A673 (cell line): Measurements from ENCODE around the gene TM4SF5. TPM values are rescaled to one million over a fixed set of nuclear protein-coding genes. Genes with fewer than 3 reads are reported as not detected.

Source experiments
- total RNA-seq: library from RNA; stranded (reverse); gene quantifications from 2 replicates; pipeline ENCODE4 v1.2.3, GENCODE V29; 2021

TM4SF5 gene
- total RNA-seq, 1 experiment from 2014 or later, result not detected

Other genes with a start within 250 kb of the TM4SF5 start
- gene MYBBP1A, start 216.5 kb upstream of the TM4SF5 start, total RNA-seq, result 163 and 177 TPM in 2 replicates
- not detected in 2 replicates for gene GGT6, start 211.3 kb upstream of the TM4SF5 start, total RNA-seq
- not detected in 2 replicates for gene SMTNL2, start 187.4 kb upstream of the TM4SF5 start, total RNA-seq
- 0.13 TPM in 1 of 2 replicates, not detected in the other for gene ALOX15, start 130.2 kb upstream of the TM4SF5 start, total RNA-seq
- 142 and 161 TPM in 2 replicates for gene PELP1, start 67.7 kb upstream of the TM4SF5 start, total RNA-seq
- gene ARRB2, start 61.3 kb upstream of the TM4SF5 start, total RNA-seq, result 82.2 and 100 TPM in 2 replicates
- 13.7 and 22.5 TPM in 2 replicates for gene MED11, start 40.5 kb upstream of the TM4SF5 start, total RNA-seq
- 0.17 and 0.37 TPM in 2 replicates for gene ZMYND15, start 32.1 kb upstream of the TM4SF5 start, total RNA-seq
- gene CXCL16, start 32.0 kb upstream of the TM4SF5 start, total RNA-seq, result 4.0 and 6.0 TPM in 2 replicates
- 28.6 and 39.7 TPM in 2 replicates for gene VMO1, start 14.5 kb downstream of the TM4SF5 start, total RNA-seq
- gene GLTPD2, start 17.1 kb downstream of the TM4SF5 start, total RNA-seq, result not detected in 2 replicates
- 332 and 371 TPM in 2 replicates for gene PSMB6, start 24.3 kb downstream of the TM4SF5 start, total RNA-seq
- gene PLD2, start 35.3 kb downstream of the TM4SF5 start, total RNA-seq, result 20.1 and 31.7 TPM in 2 replicates
- 67.7 and 72.1 TPM in 2 replicates for gene MINK1, start 61.5 kb downstream of the TM4SF5 start, total RNA-seq
- 2.7 and 4.8 TPM in 2 replicates for gene C17orf107, start 127.7 kb downstream of the TM4SF5 start, total RNA-seq
- 0.21 and 0.79 TPM in 2 replicates for gene CHRNE, start 131.2 kb downstream of the TM4SF5 start, total RNA-seq
- not detected in 2 replicates for gene GP1BA, start 160.4 kb downstream of the TM4SF5 start, total RNA-seq
- gene SLC25A11, start 168.2 kb downstream of the TM4SF5 start, total RNA-seq, result 113 and 129 TPM in 2 replicates
- gene RNF167, start 168.4 kb downstream of the TM4SF5 start, total RNA-seq, result 77.3 and 78.8 TPM in 2 replicates
- 1,021 and 1,026 TPM in 2 replicates for gene PFN1, start 176.6 kb downstream of the TM4SF5 start, total RNA-seq
- gene ENO3, start 179.2 kb downstream of the TM4SF5 start, total RNA-seq, result 12.3 and 16.6 TPM in 2 replicates
- 74.8 and 88.9 TPM in 2 replicates for gene SPAG7, start 195.9 kb downstream of the TM4SF5 start, total RNA-seq
- 16.3 and 24.8 TPM in 2 replicates for gene CAMTA2, start 215.8 kb downstream of the TM4SF5 start, total RNA-seq
- gene INCA1, start 225.6 kb downstream of the TM4SF5 start, total RNA-seq, result 0.62 and 0.72 TPM in 2 replicates
- gene KIF1C, start 226.1 kb downstream of the TM4SF5 start, total RNA-seq, result 92.6 and 95.9 TPM in 2 replicates